ENCODE results near the gene PAFAH1B2.

GRCh38 chr11:117107701-117108590 lies 36.1 kb upstream of the PAFAH1B2 start:
- TF ChIP-seq CTCF (conservative IDR thresholded peaks at IDR 0.05; ENCODE audit: low read depth in 2 of 2) (no peak), REST (IDR thresholded peaks at IDR 0.05; ENCODE audit: unreplicated experiment) (no peak), POLR2AphosphoS5 (IDR thresholded peaks at IDR 0.05; ENCODE audit: low read depth) (no peak), CREB1 (CRISPR knock-in tag; IDR thresholded peaks at IDR 0.05; ENCODE audit: low read depth) (no peak), EZH2 (IDR thresholded peaks at IDR 0.05; ENCODE audit: low read depth, unreplicated experiment) (no peak), EZH2phosphoT487 (IDR thresholded peaks at IDR 0.05; ENCODE audit: unreplicated experiment) (no peak)

All from GM23338 (cell line).